Activated CD8-positive, alpha-beta memory T cell treated with anti-CD3 and anti-CD28 coated beads for 24 hours (primary cell): ENCODE results near the gene RIT1.

Source experiments
- DNase-seq: peaks from one replicate; pipeline ENCODE4 v3.0.0-alpha.2; 2020

Gene RIT1

DNA sequence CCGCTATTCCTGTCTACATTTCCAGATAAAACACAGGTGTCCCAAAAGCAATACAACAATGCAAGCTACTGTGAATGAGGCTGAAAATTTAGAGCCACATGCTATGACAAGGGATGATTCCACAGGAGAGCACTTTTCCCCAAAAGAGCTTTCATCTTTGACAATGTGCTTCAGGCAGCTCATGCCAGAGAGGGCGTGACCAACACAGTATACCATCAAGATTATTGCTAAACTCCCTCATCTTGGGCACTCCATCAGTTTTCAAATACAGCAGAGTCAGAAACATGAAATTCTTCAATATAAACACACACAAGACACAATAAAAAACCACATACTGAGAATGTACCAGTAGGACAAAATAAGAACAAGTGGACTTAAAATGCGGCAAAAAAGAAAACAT lies 60.8 kb downstream of the RIT1 start:
- DNase-seq = no peak

DNA sequence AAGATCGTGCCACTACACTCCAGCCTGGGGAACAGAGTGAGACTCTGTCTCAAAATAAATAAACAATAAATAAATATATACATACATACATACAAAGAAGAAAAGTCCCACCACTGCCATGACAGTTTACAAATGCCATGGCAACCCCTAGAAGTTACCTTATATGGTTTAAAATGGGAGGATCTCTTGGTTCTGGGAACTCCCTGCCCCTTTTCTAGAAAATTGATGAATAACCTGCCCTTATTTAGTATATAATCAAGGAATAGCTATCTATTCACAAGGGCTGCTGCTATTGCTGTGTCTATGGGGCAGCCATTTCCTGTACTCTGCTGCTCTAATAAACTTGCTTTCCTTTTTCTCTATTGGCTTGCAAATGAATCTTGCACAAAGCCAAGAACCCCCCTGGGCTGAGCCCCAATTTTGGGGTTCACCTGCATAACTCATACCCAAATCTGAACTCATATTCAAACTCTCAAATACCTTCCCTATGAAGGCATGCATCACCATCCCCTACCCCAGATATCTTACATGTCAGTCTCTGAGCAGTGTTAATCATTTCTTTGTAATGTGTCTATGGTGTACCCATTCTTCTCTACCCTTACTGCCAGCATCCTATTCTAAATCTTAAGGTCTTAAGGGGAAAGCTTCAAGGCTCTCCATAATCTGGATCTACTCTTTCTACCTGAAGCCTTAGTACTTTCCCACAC lies 63.2 kb downstream of the RIT1 start:
- DNase-seq = no peak
